GM23248 (cell line): ENCODE data around the gene OLFM3.

ENCODE experiments used
- EZH2 ChIP-seq: fragments of 200-600 bp; sonication (generic); IDR thresholded peaks from 2 replicates; pipeline ENCODE4 v1.6.1; 2018; ENCODE audit warnings: antibody characterized with exemption, mild to moderate bottlenecking; ENCODE audit not compliant: insufficient read depth, poor library complexity, severe bottlenecking
- EZH2phosphoT487 ChIP-seq: fragments of 200-600 bp; sonication (generic); IDR thresholded peaks from 2 replicates; pipeline ENCODE4 v1.6.1; 2018; ENCODE audit warnings: antibody characterized with exemption, moderate library complexity, mild to moderate bottlenecking, low read depth; ENCODE audit not compliant: insufficient read depth

- no peak for TF ChIP-seq EZH2
- TF ChIP-seq EZH2phosphoT487, result no peak
These were observed 87.7 kb downstream of the OLFM3 start for GRCh38 chr1:101908980-101909379.
